GM21717 (cell line): Measurements from ENCODE around the gene CDH13.

Experiments
- ATAC-seq: cut with Tn5 transposase; IDR thresholded peaks from one replicate; pipeline ENCODE4 v1.9.1; 2021; ENCODE audit warnings: mild to moderate bottlenecking, moderate library complexity; ENCODE audit not compliant: unreplicated experiment

CDH13 gene

DNA sequence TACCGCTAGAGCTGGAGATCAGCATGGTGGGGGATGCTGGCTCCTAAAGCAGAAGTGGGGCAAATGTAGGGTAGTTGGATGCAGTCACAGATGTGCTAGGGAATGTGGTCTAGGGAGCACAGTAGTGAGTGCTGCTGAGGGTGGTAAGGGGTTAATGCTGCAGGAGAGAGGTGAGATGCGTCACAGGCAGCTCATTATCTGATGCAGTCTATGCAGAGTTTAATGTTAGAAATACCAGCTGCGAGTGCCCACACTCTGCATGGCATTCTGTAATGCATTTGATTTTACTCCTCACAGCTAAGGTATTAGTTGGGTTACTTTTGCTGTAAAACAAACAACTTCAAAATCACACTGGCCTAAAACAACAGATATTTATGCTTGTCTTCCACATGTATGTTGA, 689.7 kb downstream of the CDH13 start:
- no peak for ATAC-seq

GRCh38 chr16:83318390-83318789, 691.6 kb downstream of the CDH13 start:
- no peak for ATAC-seq

DNA sequence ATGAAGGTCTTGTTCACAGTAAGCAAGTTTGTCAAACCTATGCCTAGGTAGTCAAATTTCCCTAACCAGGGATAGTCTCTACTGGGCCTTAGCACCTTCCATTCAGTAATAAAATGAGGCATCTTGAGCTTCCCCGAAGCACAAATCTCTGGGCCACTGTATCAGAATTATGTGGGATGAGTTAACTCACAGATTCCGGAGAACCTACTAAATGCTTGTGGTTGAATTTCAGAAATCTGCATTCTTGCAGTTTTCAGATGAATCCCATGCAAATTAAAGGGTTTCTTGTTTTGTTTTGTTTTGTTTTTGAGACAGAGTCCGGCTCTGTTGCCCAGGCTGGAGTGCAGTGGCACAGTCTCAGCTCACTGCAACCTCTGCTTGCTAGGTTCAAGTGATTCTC, 702.2 kb downstream of the CDH13 start:
- ATAC-seq: no peak

GRCh38 chr16:83329441-83329840, 702.7 kb downstream of the CDH13 start:
- ATAC-seq: no peak

GRCh38 chr16:83330251-83330650, 703.5 kb downstream of the CDH13 start:
- no peak for ATAC-seq

GRCh38 chr16:83335076-83335475, 708.3 kb downstream of the CDH13 start:
- no peak for ATAC-seq

DNA sequence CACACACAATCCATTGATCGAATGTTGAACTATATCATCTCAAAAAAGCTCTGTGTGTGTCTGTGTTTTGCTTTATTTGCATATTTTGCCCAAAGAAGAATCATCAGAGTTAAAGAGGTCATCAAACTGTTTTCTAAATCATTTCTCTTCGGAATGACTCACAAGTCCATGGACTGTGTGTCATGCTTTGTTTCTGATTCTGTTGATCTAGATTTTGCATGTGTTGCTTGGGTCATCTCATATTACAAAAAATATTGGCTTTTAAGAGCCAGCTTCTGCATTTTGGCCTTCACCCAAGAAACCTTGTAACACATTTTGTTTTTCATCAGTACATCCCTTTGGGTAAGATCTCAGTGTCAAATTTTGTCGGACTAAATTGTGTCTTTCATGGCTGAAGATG, 709.8 kb downstream of the CDH13 start:
- ATAC-seq: no peak

- no peak for ATAC-seq
Observed at GRCh38 chr16:83338138-83338537, 711.4 kb downstream of the CDH13 start.

GRCh38 chr16:83338941-83339340, 712.2 kb downstream of the CDH13 start:
- ATAC-seq: no peak

DNA sequence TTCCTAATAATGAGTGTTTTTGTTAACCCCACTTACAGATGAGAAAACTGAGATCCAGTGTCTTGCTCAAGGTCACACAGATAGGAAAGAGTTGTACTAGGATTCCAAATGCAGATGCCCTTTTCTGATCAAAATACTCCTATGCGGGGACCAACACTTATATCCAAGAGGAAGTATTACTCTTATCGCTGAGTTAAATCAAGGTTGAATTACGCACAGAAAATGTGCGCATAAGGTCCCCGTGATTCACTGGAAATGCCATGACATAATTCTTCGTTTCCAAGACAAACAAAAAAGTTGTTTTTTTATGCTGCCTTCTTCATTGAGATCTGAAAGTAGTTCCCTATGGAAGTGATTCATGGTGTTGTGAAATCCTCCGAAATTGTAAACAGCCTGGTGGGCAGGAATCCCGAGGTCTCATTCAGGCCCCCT, 717.2 kb downstream of the CDH13 start:
- no peak for ATAC-seq

- no peak for ATAC-seq
Observed at GRCh38 chr16:83345846-83346640, 719.3 kb downstream of the CDH13 start.

GRCh38 chr16:83348991-83349390, 722.2 kb downstream of the CDH13 start:
- no peak for ATAC-seq

GRCh38 chr16:83350481-83350880, 723.7 kb downstream of the CDH13 start:
- no peak for ATAC-seq

GRCh38 chr16:83351846-83352245, 725.1 kb downstream of the CDH13 start:
- ATAC-seq: no peak

GRCh38 chr16:83353241-83353640, 726.5 kb downstream of the CDH13 start:
- ATAC-seq: no peak

- ATAC-seq: no peak
Observed at GRCh38 chr16:83354015-83354414, 727.2 kb downstream of the CDH13 start.

DNA sequence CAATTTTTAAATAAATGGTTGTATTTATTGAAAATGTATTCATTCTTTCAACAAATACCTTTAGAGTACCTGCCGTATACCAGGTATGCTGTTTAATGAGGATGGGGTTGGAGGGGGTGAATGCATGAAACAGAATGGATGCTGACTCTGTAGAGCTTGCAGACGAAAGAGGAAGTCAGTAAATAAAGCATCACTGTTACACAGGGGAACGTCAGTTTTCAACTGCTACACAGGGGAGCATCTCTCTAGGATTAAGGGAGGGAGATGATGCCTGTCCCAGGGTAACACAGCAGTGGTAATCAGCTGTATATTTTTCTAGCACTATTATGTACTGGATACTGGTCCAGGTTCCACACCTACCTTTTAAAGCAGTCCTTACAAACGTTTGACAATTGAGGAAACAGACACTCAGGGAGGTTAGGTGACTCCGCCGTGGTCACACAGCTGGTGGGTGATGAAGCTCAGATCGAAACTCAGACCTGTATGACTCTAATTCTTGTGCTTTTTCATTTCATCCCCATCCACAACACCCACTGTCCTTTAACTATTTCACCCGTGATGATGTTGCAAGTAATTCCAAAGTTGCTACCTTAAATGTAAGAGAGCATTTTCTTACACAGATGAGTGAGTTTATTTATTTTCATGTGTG, 728.9 kb downstream of the CDH13 start:
- no peak for ATAC-seq

- ATAC-seq: no peak
Observed at GRCh38 chr16:83356266-83356665, 729.5 kb downstream of the CDH13 start.

DNA sequence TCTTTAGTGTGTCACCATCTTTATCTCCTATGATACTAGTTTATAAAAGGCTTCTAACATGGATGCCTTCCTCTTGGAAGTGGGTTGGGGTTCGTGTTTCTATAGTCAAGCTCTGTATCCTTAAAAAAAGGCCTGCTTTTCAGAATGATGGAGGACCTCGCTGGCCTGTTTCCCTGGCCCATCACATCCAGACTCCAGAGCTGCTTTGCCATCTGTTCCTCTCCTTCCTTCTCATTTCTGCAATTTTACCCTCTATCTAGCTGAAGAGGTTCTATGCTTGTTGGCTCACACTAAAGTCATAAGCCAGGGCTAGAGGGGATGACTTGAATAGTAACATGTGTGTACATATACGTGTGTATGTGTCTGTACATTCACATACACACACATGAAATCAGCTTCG, 730.2 kb downstream of the CDH13 start:
- no peak for ATAC-seq

DNA sequence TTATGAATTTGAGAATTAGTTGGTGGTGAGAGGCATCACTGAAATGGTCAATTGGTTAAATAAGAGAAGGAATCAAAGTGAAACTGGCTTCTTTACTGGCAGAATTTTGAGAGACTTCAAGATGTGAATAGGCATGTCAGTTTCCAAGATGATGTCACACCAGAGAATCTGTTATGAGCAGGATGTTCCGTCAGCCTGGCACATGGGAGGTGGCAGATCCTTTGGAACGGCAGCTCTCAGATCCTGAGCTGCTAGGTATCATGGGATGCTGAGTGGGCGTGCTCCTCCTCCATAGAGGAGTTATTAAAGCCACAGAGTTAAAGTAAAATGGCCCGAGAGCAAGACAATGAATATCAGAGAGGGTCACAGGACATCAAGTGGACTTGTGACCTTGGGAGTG, 736.8 kb downstream of the CDH13 start:
- ATAC-seq: no peak

DNA sequence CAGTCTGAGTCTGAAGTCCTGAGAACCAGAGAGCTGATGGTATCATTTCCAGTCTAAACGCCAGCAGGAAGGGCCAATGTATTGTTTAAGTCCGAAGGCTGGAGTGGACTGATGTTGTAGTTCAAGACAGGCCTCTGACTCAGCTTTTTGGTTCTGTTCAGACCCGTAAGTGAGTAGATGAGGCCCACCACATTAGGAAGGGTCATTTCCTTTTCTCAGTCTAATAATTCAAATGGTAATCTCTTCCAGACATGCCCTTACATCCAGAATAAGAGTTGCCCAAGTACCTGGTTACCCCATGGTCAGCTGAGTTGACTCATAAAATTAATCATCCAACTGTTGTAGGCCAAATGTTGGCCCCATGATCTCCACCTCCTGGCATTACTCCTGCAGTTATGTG, 738.4 kb downstream of the CDH13 start:
- no peak for ATAC-seq

- ATAC-seq: no peak
Observed at GRCh38 chr16:83366228-83366627, 739.5 kb downstream of the CDH13 start.

- ATAC-seq: no peak
Observed at GRCh38 chr16:83374979-83375378, 748.2 kb downstream of the CDH13 start.
